H1 (cell line): Measurements from ENCODE around the gene DCDC2C. TPM values are rescaled to one million over a fixed set of nuclear protein-coding genes. Genes with fewer than 3 reads are reported as not detected.
A peak's percentile ranks its signal among the peaks of the same experiment; 100 is the strongest.

Experiments used
- CTCF ChIA-PET: fragments of 300-600 bp; sonication (Branson Sonifier 250); formaldehyde crosslinking; loops from one replicate; lab custom pipeline; 2021; ENCODE audit not compliant: partially characterized antibody; lab: Charles Lee
- POLR2A ChIA-PET: fragments of 300-600 bp; sonication (Branson Sonifier 250); formaldehyde crosslinking; loops from one replicate; lab custom pipeline; 2021; ENCODE audit warnings: inconsistent platforms; ENCODE audit not compliant: partially characterized antibody; lab: Charles Lee
- DNase-seq, 2 experiments: peaks; one replicate each; pipeline versions ENCODE4 v3.0.0 to v3.0.0-alpha.2; 2010 to 2022; ENCODE audit warnings: low spot score in 2 of 2, low read depth in 1 of 2, mixed read lengths in 1 of 2
- FAIRE-seq: peaks from 2 replicates; lab custom pipeline; 2011; peaks lifted over from hg19 to GRCh38; lab: Jason Lieb, UNC
- H2AFZ ChIP-seq: 2 replicates; pipeline ENCODE4 v1.8.1; 2012; ENCODE audit warnings: low read length, inconsistent platforms
- H2AK5ac ChIP-seq: 2 replicates; pipeline ENCODE4 v1.6.1; 2013; ENCODE audit warnings: low read depth, low read length
- H2BK120ac ChIP-seq: replicated peaks from 2 replicates; pipeline ENCODE3; 2013; ENCODE audit warnings: low read depth, low read length, inconsistent platforms
- H2BK12ac ChIP-seq: 2 replicates; pipeline ENCODE4 v1.6.1; 2013; ENCODE audit warnings: low read depth, low read length
- H2BK15ac ChIP-seq: 2 replicates; pipeline ENCODE4 v1.6.1; 2013; ENCODE audit warnings: low read length
- H2BK20ac ChIP-seq: 2 replicates; pipeline ENCODE4 v1.6.1; 2013; ENCODE audit warnings: low read length
- H2BK5ac ChIP-seq: 2 replicates; pipeline ENCODE4 v1.6.1; 2013; ENCODE audit warnings: low read depth, low read length
- H3K14ac ChIP-seq: 2 replicates; pipeline ENCODE4 v1.6.1; 2013; ENCODE audit warnings: inconsistent platforms; ENCODE audit not compliant: insufficient read length
- H3K18ac ChIP-seq: 2 replicates; pipeline ENCODE4 v1.6.1; 2013; ENCODE audit warnings: low read length; ENCODE audit errors: extremely low read depth
- H3K23ac ChIP-seq: 2 replicates; pipeline ENCODE4 v1.6.1; 2013; ENCODE audit warnings: inconsistent platforms; ENCODE audit not compliant: insufficient read length
- H3K23me2 ChIP-seq: 2 replicates; pipeline ENCODE4 v1.6.1; 2013; ENCODE audit warnings: low read depth, low read length
- H3K27ac ChIP-seq: 2 replicates; pipeline ENCODE4 v1.6.1; 2011; ENCODE audit warnings: low read depth, low read length, inconsistent platforms
- H3K27me3 ChIP-seq, 4 experiments: replicated peaks in 1 of 4; 1 replicate in 1 of 4; 2 replicates in 3 of 4; pipeline versions ENCODE4 v1.6.1 to v1.8.1; 2011 to 2013; ENCODE audit warnings: low read length in 3 of 4, mild to moderate bottlenecking in 3 of 4, inconsistent platforms in 2 of 4, mixed read lengths in 2 of 4, moderate library complexity in 1 of 4; ENCODE audit not compliant: control insufficient read depth in 3 of 4, insufficient read depth in 3 of 4; ENCODE audit errors: extremely low read depth in 1 of 4
- H3K36me3 ChIP-seq, 4 experiments: 2 replicates each; pipeline versions ENCODE4 v1.6.1 to v1.8.1; 2011 to 2013; ENCODE audit warnings: mild to moderate bottlenecking in 4 of 4, low read length in 3 of 4, moderate library complexity in 2 of 4, control low read depth in 1 of 4, inconsistent platforms in 1 of 4; ENCODE audit not compliant: insufficient read depth in 4 of 4, control insufficient read depth in 2 of 4
- H3K4ac ChIP-seq: replicated peaks from 2 replicates; pipeline ENCODE3; 2013; ENCODE audit warnings: low read length, low read depth, mixed read lengths, inconsistent platforms; ENCODE audit not compliant: insufficient read length
- H3K4me1 ChIP-seq, 4 experiments: replicated peaks in 1 of 4; 1 replicate in 1 of 4; 2 replicates in 3 of 4; pipeline versions ENCODE4 v1.6.1 to v1.8.1; 2011 to 2013; ENCODE audit warnings: low read length in 3 of 4, inconsistent platforms in 2 of 4, mixed read lengths in 1 of 4; ENCODE audit not compliant: insufficient read depth in 4 of 4, control insufficient read depth in 3 of 4
- H3K4me2 ChIP-seq, 2 experiments: 2 replicates each; pipeline versions ENCODE4 v1.6.1 to v1.8.1; 2011 to 2013; ENCODE audit warnings: low read depth in 2 of 2, low read length in 2 of 2, control low read depth in 1 of 2, inconsistent platforms in 1 of 2, mild to moderate bottlenecking in 1 of 2; ENCODE audit not compliant: insufficient read depth in 1 of 2
- H3K4me3 ChIP-seq, 4 experiments: fragments of 200-600, 300-600 bp in 1 of 4; sonication (generic), shearing (Covaris generic), sonication (Bioruptor Twin) in 1 of 4; 2 replicates each; pipeline versions ENCODE4 v1.5.1 to v1.8.1; 2011 to 2016; ENCODE audit warnings: low read length in 4 of 4, low read depth in 3 of 4, control low read depth in 2 of 4, inconsistent platforms in 2 of 4, mild to moderate bottlenecking in 2 of 4, mixed read lengths in 1 of 4, moderate library complexity in 1 of 4; ENCODE audit not compliant: insufficient read depth in 2 of 4; ENCODE audit errors: extremely low read depth in 1 of 4
- H3K56ac ChIP-seq: replicated peaks from 2 replicates; pipeline ENCODE3; 2013; ENCODE audit warnings: low read depth, mild to moderate bottlenecking, mixed read lengths, low read length, inconsistent platforms; ENCODE audit not compliant: insufficient read length
- H3K79me1 ChIP-seq: 2 replicates; pipeline ENCODE4 v1.6.1; 2013; ENCODE audit warnings: low read depth, low read length, control low read depth
- H3K79me2 ChIP-seq, 2 experiments: 2 replicates each; pipeline versions ENCODE4 v1.6.1 to v1.8.1; 2012 to 2013; ENCODE audit warnings: low read length in 2 of 2, mild to moderate bottlenecking in 2 of 2, inconsistent platforms in 1 of 2; ENCODE audit not compliant: insufficient read depth in 2 of 2, control insufficient read depth in 1 of 2
- H3K9ac ChIP-seq, 4 experiments: replicated peaks in 1 of 4; 1 replicate in 1 of 4; 2 replicates in 3 of 4; pipeline versions ENCODE4 v1.6.1 to v1.8.1; 2011 to 2013; ENCODE audit warnings: low read depth in 3 of 4, low read length in 3 of 4, control low read depth in 2 of 4, mild to moderate bottlenecking in 2 of 4, moderate library complexity in 2 of 4, inconsistent platforms in 1 of 4; ENCODE audit errors: extremely low read depth in 1 of 4
- H3K9me3 ChIP-seq, 2 experiments: 2 replicates each; pipeline versions ENCODE4 v1.6.1 to v1.8.1; 2012 to 2013; ENCODE audit warnings: mild to moderate bottlenecking in 2 of 2, moderate library complexity in 2 of 2, control low read depth in 1 of 2, inconsistent platforms in 1 of 2, low read depth in 1 of 2, low read length in 1 of 2, mixed read lengths in 1 of 2; ENCODE audit not compliant: insufficient read depth in 2 of 2
- H4K20me1 ChIP-seq, 2 experiments: replicated peaks in 1 of 2; 2 replicates each; pipeline versions ENCODE3 to v1.8.1; 2011 to 2013; ENCODE audit warnings: inconsistent platforms in 2 of 2, low read length in 2 of 2, mild to moderate bottlenecking in 1 of 2; ENCODE audit not compliant: insufficient read depth in 2 of 2, control insufficient read depth in 1 of 2
- H4K5ac ChIP-seq: 2 replicates; pipeline ENCODE4 v1.6.1; 2013; ENCODE audit warnings: low read length, low read depth, mixed read lengths, inconsistent platforms; ENCODE audit not compliant: insufficient read length
- H4K8ac ChIP-seq: 2 replicates; pipeline ENCODE4 v1.8.0; 2013; ENCODE audit warnings: mild to moderate bottlenecking, moderate library complexity, low read length, inconsistent platforms; ENCODE audit not compliant: insufficient read depth; ENCODE audit errors: extremely low read depth
- H4K91ac ChIP-seq: replicated peaks from 2 replicates; pipeline ENCODE3; 2013; ENCODE audit warnings: low read length, mixed read lengths, inconsistent platforms; ENCODE audit not compliant: insufficient read length
- CHD1 ChIP-seq: IDR thresholded peaks from 2 replicates; pipeline ENCODE4 v1.6.1; 2012; ENCODE audit warnings: low read depth, low read length, improper control_type of control experiment
- EGR1 ChIP-seq: IDR thresholded peaks from 2 replicates; pipeline ENCODE4 v1.6.1; 2011; ENCODE audit warnings: low read depth, low read length, borderline replicate concordance
- NANOG ChIP-seq: IDR thresholded peaks from 2 replicates; pipeline ENCODE4 v1.6.1; 2011; ENCODE audit warnings: low read length, low read depth, mild to moderate bottlenecking, inconsistent platforms; ENCODE audit not compliant: insufficient read depth, poor library complexity, severe bottlenecking
- PHF8 ChIP-seq: fragments of 200-600 bp; sonication (generic); conservative IDR thresholded peaks from 2 replicates; pipeline ENCODE4 v1.7.1; 2012; ENCODE audit warnings: low read depth, mild to moderate bottlenecking, inconsistent platforms, low read length, moderate library complexity
- POLR2A ChIP-seq, 2 experiments: IDR thresholded peaks; 1 replicate in 1 of 2; 2 replicates in 1 of 2; pipeline ENCODE4 v1.6.1; 2011; ENCODE audit warnings: low read depth in 2 of 2, low read length in 2 of 2, mild to moderate bottlenecking in 2 of 2; ENCODE audit errors: control extremely low read depth in 1 of 2
- RAD21 ChIP-seq, 2 experiments: IDR thresholded peaks in 1 of 2; conservative IDR thresholded peaks in 1 of 2; 2 replicates each; pipeline ENCODE4 v1.6.1; 2011; ENCODE audit warnings: low read depth in 2 of 2, low read length in 2 of 2, improper control_type of control experiment in 1 of 2, inconsistent platforms in 1 of 2, mild to moderate bottlenecking in 1 of 2, moderate library complexity in 1 of 2
- SIN3A ChIP-seq, 2 experiments: IDR thresholded peaks in 1 of 2; conservative IDR thresholded peaks in 1 of 2; 2 replicates each; pipeline ENCODE4 v1.6.1; 2011 to 2012; ENCODE audit warnings: low read length in 2 of 2, improper control_type of control experiment in 1 of 2, low read depth in 1 of 2, mild to moderate bottlenecking in 1 of 2
- SIRT6 ChIP-seq: IDR thresholded peaks from one replicate; pipeline ENCODE4 v1.7.1; 2012; ENCODE audit warnings: low read length, inconsistent platforms
- SIX5 ChIP-seq: IDR thresholded peaks from 2 replicates; pipeline ENCODE4 v1.6.1; 2011; ENCODE audit warnings: mild to moderate bottlenecking, low read depth, low read length
- SP1 ChIP-seq: IDR thresholded peaks from 2 replicates; pipeline ENCODE4 v1.6.1; 2011; ENCODE audit warnings: low read depth, low read length
- SP4 ChIP-seq: IDR thresholded peaks from 2 replicates; pipeline ENCODE4 v1.6.1; 2012; ENCODE audit warnings: low read length, inconsistent platforms
- TBP ChIP-seq: IDR thresholded peaks from 2 replicates; pipeline ENCODE4 v1.6.1; 2011; ENCODE audit warnings: low read depth, low read length, improper control_type of control experiment
- TCF12 ChIP-seq: IDR thresholded peaks from 2 replicates; pipeline ENCODE4 v1.6.1; 2011; ENCODE audit warnings: low read depth, mild to moderate bottlenecking, low read length
- WGBS, 2 experiments: shearing (Covaris generic) in 1 of 2; methylation state at CpG; one replicate each; pipeline versions ENCODE4 v1.1.6 to v1.1.7; 2013 to 2015; ENCODE audit warnings: low lambda C conversion rate in 2 of 2, mixed read lengths in 2 of 2, inconsistent platforms in 1 of 2, low coverage in 1 of 2, missing lambda C conversion rate in 1 of 2; ENCODE audit not compliant: insufficient replicate concordance in 2 of 2, insufficient coverage in 1 of 2, insufficient read length in 1 of 2; ENCODE audit errors: extremely low coverage in 1 of 2, missing lambda C conversion rate in 1 of 2; 5-methylcytosine and 5-hydroxymethylcytosine counted together
- polyA plus RNA-seq, 7 experiments: library from polyadenylated mRNA; depleted of rRNA in 3 of 7; stranded (reverse) in 5 of 7; unstranded in 2 of 7; fragments of >200 nt in 5 of 7; fragments of 200-250 nt in 2 of 7; gene quantifications; 1 replicate in 5 of 7; 2 replicates in 1 of 7; 4 replicates in 1 of 7; pipeline versions ENCODE4 v1.2.1 to v1.2.3, GENCODE V29; 2011 to 2013; ENCODE audit warnings: missing spikeins in 2 of 7, mixed read lengths in 2 of 7
- total RNA-seq: library from RNA; stranded (reverse); fragmentation: NEBNext Ultra II Directional; extraction: Animal tissue kit (Norgen Biotek cat#: 25700); gene quantifications from 2 replicates; pipeline ENCODE4 v1.2.1, GENCODE V29; 2021

Gene DCDC2C
- total and polyA plus RNA-seq, 2 of the 8 experiments (the other 6 are each of a cell fraction or from before 2014, with no cell fraction given) = 0.50 TPM; not detected in 1

- Histone ChIP-seq H3K23ac (no peak overlapping the region), H3K9ac (no peak overlapping the region), H2BK15ac (0 out of 2 replicates have a peak overlapping the region, but pooled peaks have one; percentile 47), H3K23me2 (no peaks in the 10 kb centered on the region), H3K4ac (no peak overlapping the region), H3K79me1 (no peaks in the 10 kb centered on the region), H3K14ac (no peak overlapping the region), H2BK12ac (no peak overlapping the region), H3K36me3 (no peaks in the 10 kb centered on the region), H3K56ac (no peak overlapping the region), H3K4me3 (no peak overlapping the region), H3K79me2 (no peaks in the 10 kb centered on the region), H3K4me1 (no peaks in the 10 kb centered on the region; a peak in 2 of 7 replicates), H3K9me3 (peaks cover 0 to 2% of the 10 kb centered on the region in 2 experiments; a peak in 1 of 4 replicates), H2BK120ac (no peak overlapping the region), H4K91ac (no peak overlapping the region), H2AFZ (no peak overlapping the region), H3K18ac (no peak overlapping the region), H3K27ac (no peak overlapping the region), H4K20me1 (no peaks in the 10 kb centered on the region), H2BK20ac (no peak overlapping the region), H4K5ac (no peak overlapping the region), H2BK5ac (no peak overlapping the region), H2AK5ac (no peak overlapping the region), H3K27me3 (no peaks in the 10 kb centered on the region), H4K8ac (no peak overlapping the region), H3K4me2 (no peak overlapping the region)
- 77% methylated on average over 14 of the region's 14 CpGs; no CpG with 5 or more reads in 1 of the 2 experiments for WGBS, 2 experiments
- FAIRE-seq (no peak), DNase-seq (no peak)
- ChIA-PET POLR2A (no interaction called here), CTCF (interaction anchor here (0.8 to 1.5 kb wide), 2 partner anchors 140 to 175 kb away, joined by 4 to 5 read pairs; no protein-coding TSS in a partner anchor)
- TF ChIP-seq PHF8 (no peak), SP4 (no peak), SP1 (no peak), SIRT6 (no peak), POLR2A (IDR thresholded peaks at IDR 0.05; ENCODE audit: control extremely low read depth in 1 of 2, low read depth in 2 of 2, low read length in 2 of 2) (no peak), NANOG (no peak), SIN3A (conservative IDR thresholded peaks at IDR 0.05 in 1 of 2, IDR thresholded peaks at IDR 0.05 in 1 of 2; ENCODE audit: low read depth in 1 of 2, low read length in 2 of 2) (no peak), CHD1 (no peak), SIX5 (no peak), TCF12 (no peak), TBP (no peak), RAD21 (IDR thresholded peaks at IDR 0.05 in 1 of 2, conservative IDR thresholded peaks at IDR 0.05 in 1 of 2; ENCODE audit: low read depth in 2 of 2, low read length in 2 of 2) (no peak), EGR1 (no peak)
Observed at GRCh38 chr2:3868012-3868805, 164.8 kb downstream of the DCDC2C start.
